ENCODE measurements around the gene LRPAP1. TPM values are rescaled to one million over a fixed set of nuclear protein-coding genes. Genes with fewer than 3 reads are reported as not detected.

Gene LRPAP1
- total RNA-seq, 3 donors from 2014 or later, result 104 to 204 (median 111) TPM

GRCh38 chr4:3477750-3478430, 54.3 kb downstream of the LRPAP1 start:
- intact Hi-C loops (cut with DNase I; ENCODE audit: low total_unique reads), result loop anchor here (2.0 kb wide), 1 partner anchor 67 kb away; no protein-coding TSS in a partner anchor
- H3K9me3 ChIP-seq, result no peaks in the 10 kb centered on the region
- no peak overlapping the region for H3K27ac ChIP-seq
- DNase-seq (ENCODE audit: low spot score in 2 of 2), result no peak
- H3K4me3 ChIP-seq, result no peak overlapping the region
- no peaks in the 10 kb centered on the region for H3K4me1 ChIP-seq
- TF ChIP-seq POLR2A (IDR thresholded peaks at IDR 0.05) (no peak), CTCF (IDR thresholded peaks at IDR 0.05) (no peak), POLR2AphosphoS5 (IDR thresholded peaks at IDR 0.05) (no peak)
- no peaks in the 10 kb centered on the region for H3K36me3 ChIP-seq
- peaks cover 0 to 10% of the 10 kb centered on the region in 2 donors for H3K27me3 ChIP-seq

GRCh38 chr4:3476936-3477749, 55.1 kb downstream of the LRPAP1 start:
- Histone ChIP-seq H3K27me3 (peaks cover 0 to 10% of the 10 kb centered on the region in 2 donors), H3K4me3 (no peak overlapping the region), H3K27ac (no peak overlapping the region), H3K36me3 (no peaks in the 10 kb centered on the region), H3K9me3 (no peaks in the 10 kb centered on the region), H3K4me1 (no peaks in the 10 kb centered on the region)
- intact Hi-C loops (cut with DNase I; ENCODE audit: low total_unique reads), result no loop called here
- no peak for TF ChIP-seq CTCF (IDR thresholded peaks at IDR 0.05)
- no peak for TF ChIP-seq POLR2AphosphoS5 (IDR thresholded peaks at IDR 0.05)
- no peak for TF ChIP-seq POLR2A (IDR thresholded peaks at IDR 0.05)
- no peak for DNase-seq (ENCODE audit: low spot score in 2 of 2)

DNA sequence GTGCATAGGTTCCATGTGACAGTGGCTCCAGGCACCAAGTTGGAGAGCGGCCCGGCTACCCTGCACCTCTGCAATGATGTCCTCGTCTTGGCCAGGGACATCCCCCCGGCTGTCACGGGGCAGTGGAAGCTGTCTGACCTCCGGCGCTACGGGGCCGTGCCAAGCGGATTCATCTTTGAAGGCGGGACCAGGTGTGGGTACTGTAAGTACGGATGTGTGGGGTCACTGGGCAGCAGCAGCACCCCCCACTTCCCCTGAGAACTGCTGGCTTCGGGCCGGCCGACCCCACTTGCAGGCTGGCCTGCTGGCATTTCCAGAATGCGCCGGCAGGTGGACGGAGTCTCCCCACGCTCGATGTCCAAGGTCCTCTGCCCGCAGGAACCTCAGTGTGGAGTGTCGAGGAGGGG, 55.9 kb downstream of the LRPAP1 start:
- no peaks in the 10 kb centered on the region for H3K4me1 ChIP-seq
- no peak for TF ChIP-seq CTCF (IDR thresholded peaks at IDR 0.05)
- H3K27ac ChIP-seq, result no peak overlapping the region
- intact Hi-C loops (cut with DNase I; ENCODE audit: low total_unique reads), result no loop called here
- H3K4me3 ChIP-seq, result no peak overlapping the region
- peaks cover 0 to 10% of the 10 kb centered on the region in 2 donors for H3K27me3 ChIP-seq
- H3K36me3 ChIP-seq, result no peaks in the 10 kb centered on the region
- DNase-seq (ENCODE audit: low spot score in 2 of 2), result no peak
- H3K9me3 ChIP-seq, result no peaks in the 10 kb centered on the region

DNA sequence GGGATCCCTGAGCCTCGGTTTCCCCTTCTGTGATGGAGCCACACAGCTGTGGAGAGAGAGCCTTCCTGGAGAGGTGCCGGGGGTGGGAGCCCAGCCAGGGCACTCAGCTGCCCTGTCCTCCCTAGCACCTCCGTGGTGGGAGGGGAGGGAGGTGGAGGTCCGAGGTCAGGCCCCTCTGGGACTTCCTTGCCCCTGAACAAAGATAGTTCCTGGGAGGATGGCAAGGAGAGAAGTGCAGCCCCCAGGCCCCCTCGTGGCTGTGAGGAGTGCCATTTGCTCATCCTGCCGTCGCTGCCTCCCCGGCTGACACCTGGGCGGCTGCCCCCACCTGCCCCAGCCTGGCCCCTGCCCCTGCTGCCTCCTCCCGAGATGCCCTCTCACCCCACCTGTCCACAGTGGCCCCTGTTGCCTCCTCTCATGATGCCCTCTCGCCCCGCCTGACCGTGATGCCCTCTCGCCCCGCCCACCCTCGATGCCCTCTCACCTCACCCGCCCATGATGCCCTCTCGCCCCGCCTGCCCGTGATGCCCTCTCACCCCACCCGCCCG, 56.4 kb downstream of the LRPAP1 start:
- no peak overlapping the region for H3K4me3 ChIP-seq
- H3K4me1 ChIP-seq, result no peaks in the 10 kb centered on the region
- H3K27ac ChIP-seq, result no peak overlapping the region
- peaks cover 0 to 10% of the 10 kb centered on the region in 2 donors for H3K27me3 ChIP-seq
- intact Hi-C loops (cut with DNase I; ENCODE audit: low total_unique reads), result no loop called here
- DNase-seq (ENCODE audit: low spot score in 2 of 2), result no peak
- TF ChIP-seq POLR2AphosphoS5 (IDR thresholded peaks at IDR 0.05), result no peak
- TF ChIP-seq CTCF (IDR thresholded peaks at IDR 0.05), result no peak
- TF ChIP-seq POLR2A (IDR thresholded peaks at IDR 0.05), result no peak
- H3K9me3 ChIP-seq, result no peaks in the 10 kb centered on the region
- H3K36me3 ChIP-seq, result no peaks in the 10 kb centered on the region
